GM18867 (cell line): ENCODE measurements around the gene SYS1.
"Not testable (repeated sequence)": the region's sequence is repeated elsewhere in the genome, so short reads cannot be mapped to it uniquely, and the experiment has no call there.

Source experiments
- ATAC-seq: cut with Tn5 transposase; IDR thresholded peaks from one replicate; pipeline ENCODE4 v1.9.1; 2021; ENCODE audit warnings: mild to moderate bottlenecking, moderate library complexity; ENCODE audit not compliant: unreplicated experiment

Gene SYS1

DNA sequence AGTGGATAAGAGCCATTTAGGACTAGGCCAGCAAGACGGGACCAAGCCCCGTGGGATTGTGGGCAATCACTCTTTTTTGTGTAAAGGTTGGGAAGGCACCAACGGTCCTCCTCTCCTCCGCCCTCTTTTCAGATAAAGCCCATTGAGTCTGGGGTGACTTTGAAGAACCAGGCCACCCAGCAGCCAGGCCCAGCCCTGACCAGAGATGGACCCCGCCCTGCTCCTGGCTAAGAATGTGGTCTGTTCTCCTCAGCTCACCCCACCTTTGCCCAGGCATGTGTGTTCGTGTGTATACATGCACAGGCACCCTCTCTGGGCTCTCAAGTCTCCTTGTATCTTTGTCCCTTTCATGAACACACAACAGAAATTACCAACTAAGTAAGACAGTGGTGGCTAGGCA is 23.9 kb upstream of the SYS1 start:
- ATAC-seq, result no peak

DNA sequence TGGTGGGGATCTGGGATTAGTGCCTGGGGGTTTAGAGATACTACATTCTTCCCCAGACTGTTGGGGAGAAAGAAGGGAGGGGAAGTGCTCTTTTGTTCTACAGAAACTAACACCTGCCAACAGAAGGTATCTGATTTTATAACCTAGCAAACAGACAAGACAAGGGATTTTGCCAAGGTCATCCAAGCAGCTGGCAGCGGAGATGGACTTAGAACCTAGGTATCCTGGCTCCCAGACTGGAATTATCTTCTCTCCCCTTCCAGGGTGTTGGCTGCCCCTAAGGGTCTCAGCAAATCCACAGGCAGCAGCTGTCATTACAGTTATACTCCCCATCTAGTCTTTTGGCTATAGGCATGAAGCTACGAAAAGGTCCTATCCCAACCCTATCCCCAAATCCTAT is 23.2 kb upstream of the SYS1 start:
- ATAC-seq, result no peak

- ATAC-seq, result no peak
Observed at GRCh38 chr20:45340236-45340847, 22.6 kb upstream of the SYS1 start.

DNA sequence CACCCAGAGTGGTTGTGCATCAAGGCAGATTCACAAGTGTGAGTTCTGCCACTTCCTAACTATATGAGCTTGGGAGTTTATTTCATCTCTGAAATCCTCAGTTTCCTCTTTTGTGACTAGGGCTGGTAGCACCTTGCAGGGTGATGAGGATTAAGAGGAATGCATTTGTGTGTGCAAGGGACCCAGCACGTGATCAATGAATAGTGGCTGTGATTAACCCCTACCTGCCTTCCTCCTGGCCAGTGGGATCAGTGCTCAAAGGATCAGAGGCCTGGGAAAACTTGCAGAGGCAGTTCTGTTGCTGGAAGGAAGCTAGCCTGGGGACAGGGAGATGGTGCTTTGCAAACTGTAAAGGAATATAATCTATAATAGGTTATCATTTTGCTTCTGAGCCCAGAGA is 22.0 kb upstream of the SYS1 start:
- ATAC-seq, result no peak

DNA sequence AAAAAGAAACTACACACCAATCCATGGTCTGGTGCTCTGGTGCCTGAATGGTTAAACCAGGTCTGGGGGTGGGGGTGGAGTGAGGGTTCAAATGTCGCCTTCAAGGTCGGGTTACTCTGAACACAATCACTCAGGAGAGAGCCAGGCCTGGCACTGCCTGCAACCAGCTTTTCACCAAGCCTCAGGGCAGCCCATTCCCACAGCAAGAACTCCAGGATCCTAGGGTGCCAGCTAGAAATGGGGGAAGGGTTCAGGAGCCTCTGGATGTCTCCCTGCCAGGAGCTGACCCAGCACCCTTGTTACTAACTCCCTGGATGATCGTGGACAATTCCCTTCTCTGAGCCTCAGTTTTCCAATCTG is 21.4 kb upstream of the SYS1 start:
- ATAC-seq, result no peak

DNA sequence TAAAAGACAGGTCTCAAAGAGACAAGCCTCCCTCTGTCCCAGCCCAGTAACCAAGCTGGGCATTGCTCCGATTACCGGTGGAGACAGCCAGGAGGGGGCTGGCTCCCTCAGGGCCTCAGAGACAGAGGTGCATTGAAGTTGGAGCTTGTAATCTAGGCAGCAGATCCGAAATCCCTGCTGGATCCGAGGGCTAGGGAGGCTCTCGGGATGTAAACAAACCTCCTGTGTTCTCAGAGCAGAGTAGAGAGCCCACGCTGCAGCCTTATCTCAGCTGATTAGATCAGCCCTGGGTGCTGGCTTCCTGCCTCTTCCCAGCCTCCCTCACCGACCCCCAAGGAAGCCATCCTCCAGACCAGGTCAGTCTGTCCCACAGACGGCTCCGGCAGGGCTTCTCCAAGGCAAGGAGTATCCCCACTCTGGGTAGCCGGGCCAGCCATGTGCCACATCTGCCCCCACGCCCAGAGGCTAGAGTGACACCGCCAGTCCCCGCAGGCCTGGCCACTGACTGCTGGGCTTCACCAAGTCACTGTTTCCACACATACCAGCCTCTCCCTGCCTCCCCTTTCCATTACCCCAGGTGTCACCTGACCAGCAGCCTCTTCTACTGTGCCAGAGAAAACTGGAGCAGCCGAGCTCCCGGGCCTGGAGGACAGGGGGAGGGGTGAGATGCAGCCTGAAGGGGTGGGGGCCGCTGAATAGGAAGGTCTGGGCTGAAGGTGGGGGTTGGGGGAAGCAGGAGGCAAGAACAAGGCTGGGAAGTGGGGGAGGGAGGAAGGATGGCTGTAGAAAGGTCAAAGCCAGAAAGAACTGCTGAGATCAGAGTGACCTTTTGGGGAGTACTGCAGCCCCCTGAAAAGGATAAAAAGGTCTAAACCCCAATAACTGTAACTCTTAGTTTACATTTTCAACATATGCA is 20.8 kb upstream of the SYS1 start:
- no peak for ATAC-seq

GRCh38 chr20:45342855-45343531 is 20.0 kb upstream of the SYS1 start:
- ATAC-seq, result no peak

GRCh38 chr20:45343532-45344167 is 19.3 kb upstream of the SYS1 start:
- no peak for ATAC-seq

GRCh38 chr20:45344168-45344860 is 18.6 kb upstream of the SYS1 start:
- no peak for ATAC-seq

- no peak for ATAC-seq
Observed at GRCh38 chr20:45345104-45345936, 17.6 kb upstream of the SYS1 start.

DNA sequence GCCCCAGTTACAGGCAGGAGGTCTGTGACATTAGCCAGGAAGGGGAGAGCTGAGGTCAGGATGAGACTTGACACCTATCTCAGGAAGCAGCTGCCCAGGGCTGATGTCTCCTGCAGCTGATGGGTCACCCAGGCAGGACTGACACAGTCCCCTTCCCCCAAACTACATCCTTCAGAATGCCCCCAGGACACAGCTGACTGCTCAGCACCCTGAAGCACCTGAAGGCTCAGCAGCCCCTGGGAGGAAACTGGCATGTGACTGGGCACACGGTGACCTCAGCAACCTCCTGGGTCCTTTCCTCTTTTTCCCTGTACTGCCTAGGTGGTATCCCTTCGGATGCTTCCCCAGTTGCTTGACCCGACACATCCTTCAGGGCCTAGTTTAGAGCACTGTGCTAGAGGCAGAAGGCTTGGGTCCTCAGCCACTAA is 16.7 kb upstream of the SYS1 start:
- ATAC-seq, result no peak

GRCh38 chr20:45346851-45347250 is 16.1 kb upstream of the SYS1 start:
- ATAC-seq, result no peak

- ATAC-seq, result no peak
Observed at GRCh38 chr20:45347297-45347935, 15.5 kb upstream of the SYS1 start.

DNA sequence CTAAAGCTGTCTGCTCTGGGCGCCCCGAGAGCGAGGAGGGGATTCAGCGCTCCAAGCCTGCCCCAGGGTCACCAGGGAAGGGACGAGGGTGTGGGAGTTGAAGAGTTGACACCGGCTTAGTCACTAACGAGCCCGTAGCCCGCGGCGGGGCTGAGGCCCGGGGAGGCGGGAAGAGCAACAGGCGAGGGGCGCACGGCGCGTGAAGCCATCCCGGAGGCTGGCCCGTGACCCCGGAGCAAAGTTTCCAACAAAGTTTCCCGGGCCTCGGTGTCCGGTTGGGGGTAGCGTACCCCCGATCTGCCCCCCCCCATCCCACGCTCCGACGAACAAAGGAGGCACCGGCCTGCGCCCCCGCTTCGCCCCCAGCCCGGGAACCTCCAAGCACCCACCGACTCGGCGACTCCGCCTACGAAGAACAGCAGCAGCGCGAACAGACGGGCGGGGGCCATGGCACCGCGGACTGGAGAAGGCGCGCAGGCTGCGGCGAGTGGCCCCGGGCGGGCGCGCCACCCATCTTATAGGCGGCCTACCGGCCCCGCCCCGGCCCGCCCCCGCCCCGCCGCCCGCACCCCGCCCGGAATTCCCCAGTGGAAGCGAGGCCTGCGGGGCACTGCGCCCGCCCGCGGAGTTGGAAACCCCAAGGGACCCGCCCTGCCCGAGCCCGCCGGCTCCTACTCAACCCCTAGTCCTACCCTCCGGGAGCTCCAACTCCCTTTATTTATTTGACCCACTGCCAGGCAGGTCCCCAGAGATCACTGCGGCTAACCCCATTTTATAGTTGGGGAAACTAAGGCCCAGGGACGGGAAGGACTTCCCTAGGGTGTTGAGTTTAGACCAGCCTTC is 14.8 kb upstream of the SYS1 start, which contains the start of gene SDC4:
SDC4 (minus strand) TSS at position 489 of the 843 bp plus-strand sequence; CDS start at position 449, 40 bp downstream.
- ATAC-seq, result peak; percentile 42

DNA sequence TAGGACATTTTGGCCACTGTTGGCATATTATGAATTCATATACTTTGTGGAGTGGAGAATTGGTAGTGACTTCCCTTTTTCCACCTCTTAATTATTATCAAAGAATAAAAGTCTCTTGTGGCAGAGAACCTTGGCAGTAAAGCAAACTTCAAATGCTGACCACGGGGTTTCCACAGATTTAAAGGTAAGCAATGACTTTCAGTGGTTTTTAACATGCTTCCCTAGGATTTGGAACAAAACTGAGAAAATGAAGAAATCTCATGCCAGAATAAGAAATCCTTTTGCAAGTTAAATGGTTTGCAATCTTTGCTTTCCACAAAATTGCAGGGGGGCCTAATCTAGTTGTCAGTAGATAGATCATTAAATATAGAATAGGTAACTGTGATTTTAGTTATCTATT is 12.7 kb upstream of the SYS1 start:
- no peak for ATAC-seq

GRCh38 chr20:45350795-45351194 is 12.2 kb upstream of the SYS1 start:
- ATAC-seq, result not testable (repeated sequence)

DNA sequence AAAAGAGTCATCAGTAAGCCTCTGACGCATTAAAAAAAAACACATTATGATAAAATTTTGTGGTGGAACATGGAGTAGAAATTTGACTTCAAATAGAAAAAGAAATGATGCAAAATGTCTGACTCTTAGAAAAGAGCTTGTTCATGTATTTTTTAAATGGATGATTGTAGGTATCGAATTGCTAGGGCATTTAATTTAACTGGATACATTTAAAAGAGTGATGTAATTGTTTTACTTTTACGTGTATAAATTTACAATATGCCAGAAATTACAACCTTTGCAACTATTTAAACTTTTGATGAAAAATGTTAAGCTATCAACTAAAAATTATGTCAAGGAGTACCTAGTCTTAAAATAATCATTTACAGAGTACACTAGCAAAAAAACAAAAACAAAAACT is 10.2 kb upstream of the SYS1 start:
- ATAC-seq, result no peak

DNA sequence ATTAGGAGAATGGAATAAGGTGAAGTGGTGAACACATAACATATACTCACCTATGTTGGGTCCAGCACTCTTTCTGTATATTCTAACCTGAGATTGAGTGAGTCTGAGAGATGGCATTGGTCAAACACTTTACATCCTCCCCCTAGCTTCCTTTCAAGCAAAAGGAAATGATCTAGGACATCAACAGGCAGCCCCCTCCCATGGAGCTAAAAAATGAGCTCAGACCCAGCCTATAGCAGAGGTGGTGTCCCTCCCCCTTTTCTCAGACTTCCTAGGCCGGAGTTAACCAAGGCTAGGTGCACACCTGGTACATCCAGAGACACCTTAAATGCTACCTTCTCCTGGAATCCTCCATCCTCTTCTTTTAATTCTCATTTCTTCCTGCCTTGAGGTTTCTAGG is 9.2 kb upstream of the SYS1 start:
- no peak for ATAC-seq
